Hepatocyte (in vitro differentiated cells): ENCODE data around the gene AGBL1.

Source experiments
- CTCF ChIP-seq: fragments of 200-600 bp; sonication (generic); IDR thresholded peaks from 2 replicates; pipeline ENCODE4 v1.5.1; 2016; ENCODE audit warnings: antibody characterized with exemption, mild to moderate bottlenecking; ENCODE audit not compliant: poor library complexity
- EZH2 ChIP-seq: fragments of 200-600 bp; sonication (generic); IDR thresholded peaks from 2 replicates; pipeline ENCODE4 v1.6.1; 2016; ENCODE audit warnings: antibody characterized with exemption, mild to moderate bottlenecking, borderline replicate concordance
- EZH2phosphoT487 ChIP-seq: fragments of 200-600 bp; sonication (generic); IDR thresholded peaks from one replicate; pipeline ENCODE4 v1.6.1; 2018; ENCODE audit warnings: antibody characterized with exemption, mild to moderate bottlenecking, low read depth, moderate library complexity; ENCODE audit not compliant: unreplicated experiment, severe bottlenecking

- TF ChIP-seq CTCF: no peak
- no peak for TF ChIP-seq EZH2
- TF ChIP-seq EZH2phosphoT487: no peak
Measured at GRCh38 chr15:86522721-86523120, 443.1 kb downstream of the AGBL1 start.
